Measurements from ENCODE around the gene GREM2. TPM values are rescaled to one million over a fixed set of nuclear protein-coding genes. Genes with fewer than 3 reads are reported as not detected.

GREM2 gene
- total RNA-seq, 1 donor from 2014 or later: 3.7 TPM

DNA sequence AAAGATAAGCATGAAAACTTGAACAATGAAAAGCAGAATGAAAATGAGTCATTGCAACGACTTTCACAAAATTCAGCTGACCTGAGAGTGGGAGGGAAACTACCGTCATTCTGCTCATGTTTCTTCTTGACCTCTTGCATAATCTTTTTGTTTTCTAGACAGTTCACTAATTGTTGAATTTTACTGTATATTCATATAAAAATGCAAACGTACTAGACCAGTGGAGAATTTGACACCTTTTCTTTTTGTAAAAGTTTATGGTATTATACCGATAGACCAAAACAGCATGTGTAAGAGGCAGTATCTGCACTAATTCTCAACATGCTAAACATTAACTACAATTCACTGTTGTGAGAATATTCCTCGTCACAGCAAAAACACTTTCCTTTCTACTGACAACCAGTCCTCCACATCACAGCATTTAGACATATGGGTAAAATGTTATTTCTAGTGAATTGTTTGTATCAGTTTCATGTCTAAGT is 137.8 kb downstream of the GREM2 start:
- no peaks in the 10 kb centered on the region for H3K27me3 Mint-ChIP-seq (ENCODE audit: unreplicated experiment)
- H3K4me1 Mint-ChIP-seq (ENCODE audit: low read depth, unreplicated experiment): no peaks in the 10 kb centered on the region

DNA sequence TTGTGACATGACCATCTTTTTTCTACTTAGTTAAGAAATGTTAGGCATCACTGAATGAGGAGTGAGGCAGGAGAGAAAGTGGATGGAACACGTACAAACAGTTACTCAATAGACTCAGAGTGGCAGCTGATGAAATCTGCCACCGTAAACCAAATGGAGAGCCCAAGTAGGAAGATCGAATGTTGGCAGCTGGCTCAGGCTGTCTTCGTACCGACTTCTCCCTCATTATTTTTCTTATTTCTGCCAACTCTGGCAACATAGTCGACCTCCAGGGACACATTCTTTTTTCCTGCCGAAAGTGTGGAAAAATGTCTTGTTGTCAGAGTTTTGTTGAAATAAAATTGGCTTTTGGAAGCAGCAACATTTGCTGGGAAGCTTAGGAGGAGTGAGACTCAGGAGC is 143.3 kb downstream of the GREM2 start:
- Mint-ChIP-seq H3K36me3 (ENCODE audit: unreplicated experiment) (peaks cover 6% of the 10 kb centered on the region), H3K27ac (ENCODE audit: unreplicated experiment) (peak overlapping the region; percentile 67), H3K4me1 (ENCODE audit: low read depth, unreplicated experiment) (peaks cover 22% of the 10 kb centered on the region), H3K27me3 (ENCODE audit: unreplicated experiment) (peaks cover 6% of the 10 kb centered on the region), H3K4me3 (ENCODE audit: unreplicated experiment) (no peak overlapping the region), H3K9me3 (ENCODE audit: unreplicated experiment) (peaks cover 9% of the 10 kb centered on the region)
- no peak for DNase-seq
- TF ChIP-seq CTCF (IDR thresholded peaks at IDR 0.05; ENCODE audit: partially characterized antibody, unreplicated experiment): no peak

More for the DNA sequence above, 137.8 kb downstream of the GREM2 start:
- Mint-ChIP-seq H3K4me3 (ENCODE audit: unreplicated experiment) (no peak overlapping the region), H3K27ac (ENCODE audit: unreplicated experiment) (no peak overlapping the region), H3K36me3 (ENCODE audit: unreplicated experiment) (peaks cover 6% of the 10 kb centered on the region), H3K9me3 (ENCODE audit: unreplicated experiment) (peaks cover 7% of the 10 kb centered on the region)
- TF ChIP-seq CTCF (IDR thresholded peaks at IDR 0.05; ENCODE audit: partially characterized antibody, unreplicated experiment): no peak
- DNase-seq: no peak

DNA sequence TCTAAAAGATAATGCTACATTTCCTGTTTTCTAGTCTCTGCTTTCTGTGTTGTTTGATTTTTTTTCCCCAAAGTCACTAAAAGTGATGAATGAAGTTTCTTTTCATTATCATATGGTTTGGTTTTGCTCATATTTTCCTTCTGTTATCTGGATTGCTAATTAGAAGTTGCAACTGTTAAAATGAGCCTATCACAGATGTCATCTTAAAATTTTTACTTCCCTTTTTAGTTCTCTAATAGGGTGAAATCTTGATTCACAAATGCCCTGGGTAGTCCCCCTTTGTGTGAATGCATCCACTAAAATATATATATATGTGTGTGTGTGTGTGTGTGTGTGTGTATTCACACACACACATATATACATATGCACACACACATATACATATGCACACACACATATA is 144.1 kb downstream of the GREM2 start:
- Mint-ChIP-seq H3K9me3 (ENCODE audit: unreplicated experiment) (peaks cover 9% of the 10 kb centered on the region), H3K4me3 (ENCODE audit: unreplicated experiment) (no peak overlapping the region), H3K27ac (ENCODE audit: unreplicated experiment) (no peak overlapping the region), H3K27me3 (ENCODE audit: unreplicated experiment) (peaks cover 11% of the 10 kb centered on the region), H3K36me3 (ENCODE audit: unreplicated experiment) (peaks cover 6% of the 10 kb centered on the region), H3K4me1 (ENCODE audit: low read depth, unreplicated experiment) (peaks cover 28% of the 10 kb centered on the region)
- no peak for DNase-seq
- TF ChIP-seq CTCF (IDR thresholded peaks at IDR 0.05; ENCODE audit: partially characterized antibody, unreplicated experiment): no peak

- Mint-ChIP-seq H3K4me1 (ENCODE audit: low read depth, unreplicated experiment) (peaks cover 34% of the 10 kb centered on the region), H3K9me3 (ENCODE audit: unreplicated experiment) (peaks cover 9% of the 10 kb centered on the region), H3K4me3 (ENCODE audit: unreplicated experiment) (no peak overlapping the region), H3K27me3 (ENCODE audit: unreplicated experiment) (peaks cover 11% of the 10 kb centered on the region), H3K27ac (ENCODE audit: unreplicated experiment) (no peak overlapping the region), H3K36me3 (ENCODE audit: unreplicated experiment) (peaks cover 6% of the 10 kb centered on the region)
- no peak for TF ChIP-seq CTCF (IDR thresholded peaks at IDR 0.05; ENCODE audit: partially characterized antibody, unreplicated experiment)
- no peak for DNase-seq
Observed at GRCh38 chr1:240466509-240466908, 145.4 kb downstream of the GREM2 start.

DNA sequence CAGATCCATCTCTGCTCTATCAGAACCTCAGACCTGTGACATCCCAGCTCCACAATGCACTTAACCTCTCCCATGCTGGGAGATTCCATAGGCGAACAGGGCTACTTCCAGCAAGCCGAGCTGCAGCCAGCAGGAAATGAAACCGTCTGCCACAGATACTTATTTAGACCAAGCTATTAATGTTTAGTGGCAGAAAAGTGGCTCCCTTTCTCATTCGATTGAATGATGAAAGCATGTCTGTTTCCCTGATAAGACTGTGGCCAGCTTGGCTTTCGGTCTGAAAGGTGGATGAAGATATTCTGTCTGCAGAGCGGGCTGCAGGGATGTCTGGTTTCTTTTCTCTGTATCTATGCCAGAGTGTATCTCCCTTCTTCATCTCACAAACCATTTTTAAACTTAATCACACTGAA is 146.4 kb downstream of the GREM2 start:
- peak overlapping the region; percentile 39 for H3K27ac Mint-ChIP-seq (ENCODE audit: unreplicated experiment)
- peaks cover 6% of the 10 kb centered on the region for H3K36me3 Mint-ChIP-seq (ENCODE audit: unreplicated experiment)
- DNase-seq: no peak
- peaks cover 34% of the 10 kb centered on the region for H3K4me1 Mint-ChIP-seq (ENCODE audit: low read depth, unreplicated experiment)
- H3K9me3 Mint-ChIP-seq (ENCODE audit: unreplicated experiment): peaks cover 9% of the 10 kb centered on the region
- no peak for TF ChIP-seq CTCF (IDR thresholded peaks at IDR 0.05; ENCODE audit: partially characterized antibody, unreplicated experiment)
- peaks cover 11% of the 10 kb centered on the region for H3K27me3 Mint-ChIP-seq (ENCODE audit: unreplicated experiment)
- H3K4me3 Mint-ChIP-seq (ENCODE audit: unreplicated experiment): peak overlapping the region; percentile 8

Data from glutamatergic neuron (in vitro differentiated cells).